Bronchial epithelial cell (primary cell): ENCODE data around the gene PTPRA. TPM values are rescaled to one million over a fixed set of nuclear protein-coding genes. Genes with fewer than 3 reads are reported as not detected.
A peak's percentile ranks its signal among the peaks of the same experiment; 100 is the strongest.
"Not testable (repeated sequence)": the region's sequence is repeated elsewhere in the genome, so short reads cannot be mapped to it uniquely, and the experiment has no call there.

Experiments
- DNase-seq: peaks from one replicate; pipeline ENCODE4 v3.0.0-alpha.2; 2010; ENCODE audit warnings: low read depth
- FAIRE-seq: peaks from 2 replicates; lab custom pipeline; 2011; peaks lifted over from hg19 to GRCh38; lab: Jason Lieb, UNC
- H3K27me3 ChIP-seq: 2 replicates; pipeline ENCODE4 v1.5.1; 2011; ENCODE audit warnings: low read length; ENCODE audit not compliant: control insufficient read depth, insufficient read depth
- H3K36me3 ChIP-seq: 2 replicates; pipeline ENCODE4 v1.5.1; 2011; ENCODE audit warnings: low read length; ENCODE audit not compliant: control insufficient read depth, insufficient read depth
- H3K4me3 ChIP-seq: 2 replicates; pipeline ENCODE4 v1.5.1; 2011; ENCODE audit warnings: mild to moderate bottlenecking, low read depth, low read length, control low read depth
- CTCF ChIP-seq: IDR thresholded peaks from 2 replicates; pipeline ENCODE4 v1.5.1; 2011; ENCODE audit warnings: mild to moderate bottlenecking, moderate library complexity, low read length, control low read depth, inconsistent platforms; ENCODE audit not compliant: insufficient read depth, severe bottlenecking
- total RNA-seq: library from RNA; depleted of rRNA; stranded (reverse); fragments of >200 nt; gene quantifications from 2 replicates; pipeline ENCODE4 v1.2.1, GENCODE V29; 2014

PTPRA gene
- total RNA-seq, 1 donor from 2014 or later = 20.8 TPM

DNA sequence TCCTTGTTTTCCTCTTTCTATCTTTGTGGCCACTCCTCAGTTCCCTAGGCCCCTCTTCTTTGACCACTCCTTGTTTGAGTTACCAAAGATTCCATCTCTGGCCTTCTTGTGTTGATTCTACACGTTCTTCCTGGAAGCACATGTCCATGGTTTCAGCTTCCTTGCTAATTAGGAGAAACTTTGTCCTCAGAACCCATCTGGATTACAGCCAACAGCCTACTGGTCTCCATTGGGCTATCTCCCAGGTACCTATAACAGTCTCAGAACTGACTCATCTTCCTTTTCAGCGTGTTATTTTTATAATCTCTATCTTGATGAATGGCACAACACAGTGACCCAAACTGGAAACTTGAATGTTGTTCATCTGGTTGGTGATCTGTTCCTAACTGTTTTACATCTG is 17.5 kb downstream of the PTPRA start:
- FAIRE-seq = no peak
- Histone ChIP-seq H3K4me3 (no peak overlapping the region), H3K36me3 (no peaks in the 10 kb centered on the region), H3K27me3 (no peaks in the 10 kb centered on the region)
- no peak for TF ChIP-seq CTCF
- peak; percentile 46 for DNase-seq

DNA sequence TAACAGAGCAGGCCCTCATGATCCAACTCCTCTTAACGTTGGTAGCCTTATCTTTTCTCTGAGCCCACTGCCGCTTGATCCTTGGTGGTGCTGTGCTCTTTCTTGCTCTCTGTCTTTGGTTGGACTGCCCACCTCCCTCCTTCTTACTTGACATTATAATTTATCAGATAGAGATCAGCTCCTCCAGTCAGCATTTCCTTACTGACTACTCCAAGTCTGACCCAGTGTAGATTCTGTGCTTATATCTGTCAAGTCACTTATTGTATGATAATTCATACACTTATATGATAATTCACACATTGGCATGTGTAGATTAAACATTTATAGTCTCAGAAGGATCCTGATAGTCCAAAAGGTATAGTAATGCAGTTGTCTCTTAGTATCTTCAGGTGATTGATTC is 18.1 kb downstream of the PTPRA start:
- no peaks in the 10 kb centered on the region for H3K36me3 ChIP-seq
- no peak overlapping the region for H3K4me3 ChIP-seq
- H3K27me3 ChIP-seq = no peaks in the 10 kb centered on the region
- no peak for FAIRE-seq
- TF ChIP-seq CTCF = no peak
- no peak for DNase-seq

DNA sequence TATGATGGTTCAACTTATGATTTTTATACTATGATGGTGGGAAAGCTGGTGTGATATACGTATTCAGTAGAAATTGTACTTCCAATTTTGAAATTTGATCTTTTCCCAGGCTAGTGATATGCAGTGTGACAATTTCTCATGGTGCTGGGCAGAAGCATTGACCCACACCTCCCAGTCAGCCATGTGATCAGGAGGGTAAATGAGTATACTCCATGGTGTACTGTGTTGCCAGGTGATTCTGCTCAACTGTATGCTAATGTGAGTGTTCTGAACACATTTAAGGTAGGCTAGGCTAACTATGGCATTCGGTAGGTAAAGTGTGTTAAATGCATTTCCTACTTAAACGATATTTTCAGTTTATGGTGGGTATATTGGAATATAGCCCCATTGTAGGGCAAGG is 19.1 kb downstream of the PTPRA start:
- no peak for FAIRE-seq
- no peaks in the 10 kb centered on the region for H3K36me3 ChIP-seq
- no peaks in the 10 kb centered on the region for H3K27me3 ChIP-seq
- TF ChIP-seq CTCF = no peak
- DNase-seq = no peak
- no peak overlapping the region for H3K4me3 ChIP-seq

DNA sequence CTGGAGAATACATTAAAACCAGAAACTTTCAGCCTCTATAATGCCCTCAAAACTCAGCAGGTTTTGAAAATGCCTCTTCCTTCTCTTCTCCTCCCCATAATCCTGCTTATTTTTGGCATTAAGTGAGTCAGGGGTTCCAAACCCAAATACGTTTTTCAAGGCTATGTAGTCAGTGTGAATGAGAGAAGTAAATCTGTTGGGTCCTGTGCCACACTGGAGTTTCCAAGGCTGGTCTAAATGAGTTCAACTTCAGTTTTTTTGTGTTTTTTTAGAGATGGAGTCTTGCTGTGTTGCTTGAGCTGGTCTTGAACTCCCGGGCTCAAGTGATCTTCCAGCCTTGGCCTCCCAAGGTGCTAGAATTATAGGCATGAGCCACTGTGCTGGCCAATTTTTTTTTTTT is 20.9 kb downstream of the PTPRA start:
- no peaks in the 10 kb centered on the region for H3K27me3 ChIP-seq
- H3K4me3 ChIP-seq = no peak overlapping the region
- FAIRE-seq (no peak), DNase-seq (no peak)
- H3K36me3 ChIP-seq = no peaks in the 10 kb centered on the region
- no peak for TF ChIP-seq CTCF

- H3K27me3 ChIP-seq, FAIRE-seq, DNase-seq, H3K36me3 ChIP-seq, H3K4me3 ChIP-seq: not testable (repeated sequence)
These were observed 21.9 kb downstream of the PTPRA start for GRCh38 chr20:2895154-2895553.

DNA sequence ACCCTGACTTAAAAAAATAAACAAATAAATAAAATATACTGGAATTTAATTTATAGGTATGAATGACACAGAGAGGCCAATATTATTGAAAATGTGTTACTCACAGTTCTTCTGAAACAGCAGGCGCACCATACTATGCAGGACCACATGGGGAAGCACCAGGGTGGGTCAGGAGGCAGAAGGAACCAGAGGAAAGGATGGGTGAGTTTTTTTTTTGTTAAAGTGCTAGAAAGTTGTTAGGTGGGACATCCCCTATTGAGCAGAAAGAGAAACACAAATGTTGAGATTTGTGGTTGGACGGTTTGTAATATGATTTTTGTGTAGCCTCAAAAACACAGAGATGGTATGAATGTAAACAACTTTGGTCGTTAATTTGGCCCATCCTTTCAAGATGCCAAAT is 26.0 kb downstream of the PTPRA start:
- H3K36me3 ChIP-seq = no peaks in the 10 kb centered on the region
- no peak for TF ChIP-seq CTCF
- H3K27me3 ChIP-seq = no peaks in the 10 kb centered on the region
- no peak for DNase-seq
- FAIRE-seq = no peak
- no peak overlapping the region for H3K4me3 ChIP-seq
